HepG2 (cell line): ENCODE data around the gene NABP2. TPM values are rescaled to one million over a fixed set of nuclear protein-coding genes. Genes with fewer than 3 reads are reported as not detected.

Source experiments
- ATRX ChIP-seq: sonication (generic); formaldehyde crosslinking; IDR thresholded peaks from 2 replicates; pipeline ENCODE4 v1.4.0; 2020; ENCODE audit warnings: missing genetic modification reagents, borderline replicate concordance
- CERS6 ChIP-seq: sonication (generic); formaldehyde crosslinking; IDR thresholded peaks from 2 replicates; pipeline ENCODE4 v1.5.0; 2020; ENCODE audit warnings: missing genetic modification reagents
- GLMP ChIP-seq: sonication (generic); formaldehyde crosslinking; IDR thresholded peaks from 2 replicates; pipeline ENCODE4 v1.9.0; 2021; ENCODE audit warnings: missing genetic modification reagents, mild to moderate bottlenecking, borderline replicate concordance
- GPBP1L1 ChIP-seq: sonication (generic); formaldehyde crosslinking; IDR thresholded peaks from 2 replicates; pipeline ENCODE4 v1.5.0; 2020; ENCODE audit warnings: mild to moderate bottlenecking, missing genetic modification reagents
- GPN1 ChIP-seq: sonication (generic); formaldehyde crosslinking; IDR thresholded peaks from 2 replicates; pipeline ENCODE4 v1.5.1; 2020; ENCODE audit warnings: missing genetic modification reagents, borderline replicate concordance
- KAT8 ChIP-seq: IDR thresholded peaks from 2 replicates; pipeline ENCODE4 v1.6.1; 2016; ENCODE audit warnings: missing genetic modification reagents, missing compliant biosample characterization
- MTERF4 ChIP-seq: sonication (generic); formaldehyde crosslinking; IDR thresholded peaks from 2 replicates; pipeline ENCODE4 v1.8.0; 2023; ENCODE audit warnings: mild to moderate bottlenecking, missing genetic modification reagents
- MXD4 ChIP-seq: IDR thresholded peaks from 2 replicates; pipeline ENCODE4 v1.6.1; 2016; ENCODE audit warnings: mild to moderate bottlenecking, missing biosample characterization, missing genetic modification reagents
- NFYB ChIP-seq: sonication (generic); formaldehyde crosslinking; IDR thresholded peaks from 2 replicates; pipeline ENCODE4 v1.4.0; 2020; ENCODE audit warnings: missing genetic modification reagents
- NR3C1 ChIP-seq: sonication (generic); formaldehyde crosslinking; IDR thresholded peaks from 2 replicates; pipeline ENCODE4 v1.4.0; 2020; ENCODE audit warnings: missing genetic modification reagents
- PTBP1 ChIP-seq: fragments of 200-400 bp; formaldehyde crosslinking; IDR thresholded peaks from 2 replicates; pipeline ENCODE4 v1.6.1; 2018; ENCODE audit warnings: low read length, low read depth; ENCODE audit not compliant: poor library complexity, severe bottlenecking
- SALL2 ChIP-seq: sonication (generic); formaldehyde crosslinking; IDR thresholded peaks from 2 replicates; pipeline ENCODE4 v1.8.1; 2023; ENCODE audit warnings: mild to moderate bottlenecking, missing genetic modification reagents, inconsistent platforms
- SRSF4 ChIP-seq: fragments of 200-400 bp; formaldehyde crosslinking; IDR thresholded peaks from one replicate; pipeline ENCODE4 v1.6.1; 2018; ENCODE audit warnings: mild to moderate bottlenecking, low read depth, low read length, moderate library complexity; ENCODE audit not compliant: poor library complexity, severe bottlenecking
- ZHX1 ChIP-seq: sonication (generic); formaldehyde crosslinking; IDR thresholded peaks from 2 replicates; pipeline ENCODE4 v1.8.1; 2022; ENCODE audit warnings: low read depth, mild to moderate bottlenecking, missing genetic modification reagents
- ZNF160 ChIP-seq: sonication (generic); formaldehyde crosslinking; IDR thresholded peaks from 2 replicates; pipeline ENCODE4 v1.8.0; 2022; ENCODE audit warnings: mild to moderate bottlenecking, inconsistent platforms, missing genetic modification reagents
- ZNF274 ChIP-seq: sonication (generic); formaldehyde crosslinking; IDR thresholded peaks from 2 replicates; pipeline ENCODE4 v1.5.1; 2020; ENCODE audit warnings: mild to moderate bottlenecking, missing genetic modification reagents
- ZNF275 ChIP-seq: sonication (generic); formaldehyde crosslinking; IDR thresholded peaks from 2 replicates; pipeline ENCODE4 v1.8.0; 2022; ENCODE audit warnings: missing genetic modification reagents, mild to moderate bottlenecking, inconsistent platforms, borderline replicate concordance
- ZNF282 ChIP-seq: fragments of 450-650 bp; IDR thresholded peaks from 2 replicates; pipeline ENCODE4 v1.6.1; 2018; ENCODE audit not compliant: partially characterized antibody
- polyA plus RNA-seq, 8 experiments: library from polyadenylated mRNA; depleted of rRNA in 3 of 8; stranded (reverse) in 7 of 8; unstranded in 1 of 8; fragments of >200 nt; fragmentation: Illumina TruSeq in 4 of 8; extraction: Trizol in 4 of 8; gene quantifications; 2 replicates each; pipeline versions ENCODE4 v1.2.1 to v1.2.3, GENCODE V29; 2011 to 2016; ENCODE audit warnings: low read depth in 4 of 8, missing spikeins in 1 of 8, mixed read lengths in 1 of 8; ENCODE audit not compliant: insufficient read depth in 1 of 8
- total RNA-seq, 5 experiments: library from RNA; depleted of rRNA; stranded (reverse); fragments of >200 nt; fragmentation: Illumina TruSeq; extraction: Trizol; gene quantifications; 2 replicates each; pipeline ENCODE4 v1.2.3, GENCODE V29; 2016; ENCODE audit warnings: low read depth in 1 of 5

Gene NABP2
- total and polyA plus RNA-seq, 2 of the 13 experiments (the other 11 are each of a cell fraction or from before 2014, with no cell fraction given): 33.2 to 35.5 TPM

GRCh38 chr12:56189918-56190694 lies 34.0 kb upstream of the NABP2 start (continued):
- TF ChIP-seq NR3C1 (CRISPR knock-in tag) (no peak), ZNF160 (no peak), MXD4 (CRISPR knock-in tag) (no peak), GLMP (CRISPR knock-in tag) (no peak), ZHX1 (CRISPR knock-in tag) (no peak), ZNF282 (no peak), ZNF275 (0 out of 2 replicates have a peak, but pooled peaks have one; percentile 5), MTERF4 (CRISPR knock-in tag) (no peak), PTBP1 (no peak), NFYB (CRISPR knock-in tag) (no peak), SALL2 (CRISPR knock-in tag) (no peak), GPN1 (no peak), SRSF4 (no peak), GPBP1L1 (CRISPR knock-in tag) (no peak), CERS6 (CRISPR knock-in tag) (no peak), KAT8 (peak; percentile 64), ZNF274 (CRISPR knock-in tag) (peak; percentile 78), ATRX (no peak)
